Activated CD4-positive, alpha-beta T cell treated with anti-CD3 and anti-CD28 coated beads, Interleukin-2, amount 10 ng/mL, durations not matched to agents 24 days and 14 days (primary cell): Measurements from ENCODE around the gene BTNL9. TPM values are rescaled to one million over a fixed set of nuclear protein-coding genes. Genes with fewer than 3 reads are reported as not detected.
"Not testable (repeated sequence)": the region's sequence is repeated elsewhere in the genome, so short reads cannot be mapped to it uniquely, and the experiment has no call there.

Experiments
- DNase-seq: peaks from one replicate; pipeline ENCODE4 v3.0.0; 2022
- H3K27ac Mint-ChIP-seq: one replicate; pipeline ENCODE4 v1.8.0; 2022; ENCODE audit warnings: mild to moderate bottlenecking, mixed read lengths
- H3K27me3 Mint-ChIP-seq: one replicate; pipeline ENCODE4 v1.8.0; 2022; ENCODE audit warnings: mixed read lengths
- H3K36me3 Mint-ChIP-seq: one replicate; pipeline ENCODE4 v1.8.0; 2022; ENCODE audit warnings: low read depth, mild to moderate bottlenecking, mixed read lengths
- H3K4me1 Mint-ChIP-seq: one replicate; pipeline ENCODE4 v1.8.0; 2021; ENCODE audit warnings: mixed read lengths
- H3K4me3 Mint-ChIP-seq: one replicate; pipeline ENCODE4 v1.8.0; 2022; ENCODE audit warnings: mild to moderate bottlenecking, moderate library complexity, mixed read lengths
- H3K9me3 Mint-ChIP-seq: one replicate; pipeline ENCODE4 v1.8.0; 2021; ENCODE audit warnings: mixed read lengths
- intact Hi-C: fragments of 100-400 bp; cut with micrococcal nuclease; formaldehyde crosslinking; loops from one replicate; pipeline ENCODE4 v1.15.1; 2023
- total RNA-seq: library from RNA; stranded (reverse); gene quantifications from 2 replicates; pipeline ENCODE4 v1.2.3, GENCODE V29; 2022

BTNL9 gene
- 0.23 TPM in 1 of 2 replicates, not detected in the other for total RNA-seq

DNA sequence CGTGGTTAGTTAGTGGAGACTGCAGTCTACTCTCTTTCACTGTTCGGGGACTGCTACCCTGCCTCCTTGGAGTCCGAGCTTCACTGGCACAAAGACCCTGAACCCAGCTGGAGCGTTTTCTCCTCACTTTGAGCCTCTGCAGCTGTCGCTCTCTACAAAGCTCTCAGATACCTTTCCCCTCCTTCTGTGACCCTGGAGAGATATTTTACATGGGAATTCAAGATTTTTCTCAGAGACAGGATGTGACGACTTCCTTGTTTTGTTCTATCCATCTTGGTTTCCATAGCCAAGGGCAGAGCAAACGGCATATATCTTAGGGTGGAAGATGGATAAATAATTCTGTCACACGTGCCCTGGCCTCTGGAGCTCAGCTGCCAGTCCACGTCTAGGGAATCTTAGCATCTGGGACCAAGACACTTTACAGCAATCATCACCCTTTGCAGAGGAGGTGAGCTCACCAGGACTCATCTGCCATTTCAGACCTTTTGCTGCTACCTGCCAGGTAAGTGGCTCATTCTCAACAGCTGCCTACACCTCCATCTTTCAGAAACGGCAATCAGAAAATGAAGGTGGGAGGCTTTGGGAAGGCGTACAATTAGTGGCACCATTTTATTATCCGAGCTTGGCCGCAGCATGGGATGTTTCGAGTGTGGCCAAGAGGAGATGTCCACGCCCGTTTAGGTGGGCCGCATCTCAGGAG is at the start of gene BTNL9:
Gene BTNL9, plus strand, starts transcription at position 336 of the 700 bp plus-strand sequence. CDS start 5,224 bp downstream, outside the sequence.
- Mint-ChIP-seq H3K27me3 (peaks cover 17% of the 10 kb centered on the region), H3K27ac (no peak within 1 kb of the TSS), H3K9me3 (no peaks in the 10 kb centered on the region), H3K4me1 (no peaks in the 10 kb centered on the region), H3K4me3 (no peak within 1 kb of the TSS), H3K36me3 (no peaks in the 10 kb centered on the region)
- intact Hi-C loops: no loop called here
- DNase-seq: no peak

- Mint-ChIP-seq H3K4me3 (no peak overlapping the region), H3K27me3 (no peaks in the 10 kb centered on the region)
Measured at GRCh38 chr5:180990882-180991242, 49.2 kb upstream of the BTNL9 start.

GRCh38 chr5:181001947-181002346 is 38.1 kb upstream of the BTNL9 start:
- no peaks in the 10 kb centered on the region for H3K36me3 Mint-ChIP-seq
- no peak for DNase-seq
- intact Hi-C loops: no loop called here
- no peaks in the 10 kb centered on the region for H3K9me3 Mint-ChIP-seq
- no peak overlapping the region for H3K27ac Mint-ChIP-seq
- no peaks in the 10 kb centered on the region for H3K27me3 Mint-ChIP-seq
- no peak overlapping the region for H3K4me3 Mint-ChIP-seq
- H3K4me1 Mint-ChIP-seq: no peaks in the 10 kb centered on the region

More at GRCh38 chr5:180990882-180991242, 49.2 kb upstream of the BTNL9 start:
- DNase-seq: no peak
- Mint-ChIP-seq H3K9me3 (no peaks in the 10 kb centered on the region), H3K4me1 (no peaks in the 10 kb centered on the region), H3K36me3 (no peaks in the 10 kb centered on the region), H3K27ac (no peak overlapping the region)
- intact Hi-C loops: no loop called here

DNA sequence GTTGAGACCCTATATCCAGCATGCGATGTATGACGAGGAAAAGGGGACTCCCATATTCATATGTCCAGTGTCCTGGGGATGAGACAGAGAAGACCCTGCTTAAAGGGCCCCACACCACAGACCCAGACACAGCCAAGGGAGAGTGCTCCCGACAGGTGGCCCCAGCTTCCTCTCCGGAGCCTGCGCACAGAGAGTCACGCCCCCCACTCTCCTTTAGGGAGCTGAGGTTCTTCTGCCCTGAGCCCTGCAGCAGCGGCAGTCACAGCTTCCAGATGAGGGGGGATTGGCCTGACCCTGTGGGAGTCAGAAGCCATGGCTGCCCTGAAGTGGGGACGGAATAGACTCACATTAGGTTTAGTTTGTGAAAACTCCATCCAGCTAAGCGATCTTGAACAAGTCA is 34.3 kb upstream of the BTNL9 start:
- H3K4me3 Mint-ChIP-seq: no peak overlapping the region
- no peak for DNase-seq
- intact Hi-C loops: loop anchor here (1.0 kb wide), 1 partner anchor 58 kb away; no protein-coding TSS in a partner anchor
- no peaks in the 10 kb centered on the region for H3K9me3 Mint-ChIP-seq
- H3K4me1 Mint-ChIP-seq: no peaks in the 10 kb centered on the region
- no peaks in the 10 kb centered on the region for H3K27me3 Mint-ChIP-seq
- H3K36me3 Mint-ChIP-seq: no peaks in the 10 kb centered on the region
- H3K27ac Mint-ChIP-seq: no peak overlapping the region

DNA sequence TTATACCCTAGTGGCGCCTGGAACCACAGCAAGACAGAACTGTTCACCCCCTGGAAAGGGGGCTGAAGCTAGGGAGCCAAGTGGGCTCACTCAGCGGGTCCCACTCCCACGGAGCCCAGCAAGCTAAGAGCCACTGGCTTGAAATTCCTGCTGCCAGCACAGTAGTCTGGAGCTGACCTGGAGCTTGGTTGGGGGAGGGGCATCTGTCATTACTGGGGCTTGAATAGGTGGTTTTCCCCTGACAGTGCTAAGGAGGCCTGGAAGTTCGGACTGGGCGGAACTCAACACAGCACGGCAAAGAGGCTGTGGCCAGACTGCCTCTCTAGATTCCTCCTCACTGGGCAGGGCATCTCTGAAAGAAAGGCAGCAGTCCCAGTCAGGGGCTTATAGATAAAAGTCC is 31.9 kb upstream of the BTNL9 start:
- no peak for DNase-seq
- Mint-ChIP-seq H3K27me3 (peaks cover 2% of the 10 kb centered on the region), H3K36me3 (no peaks in the 10 kb centered on the region), H3K4me1 (no peaks in the 10 kb centered on the region), H3K4me3 (no peak overlapping the region), H3K27ac (no peak overlapping the region), H3K9me3 (no peaks in the 10 kb centered on the region)
- intact Hi-C loops: no loop called here

DNA sequence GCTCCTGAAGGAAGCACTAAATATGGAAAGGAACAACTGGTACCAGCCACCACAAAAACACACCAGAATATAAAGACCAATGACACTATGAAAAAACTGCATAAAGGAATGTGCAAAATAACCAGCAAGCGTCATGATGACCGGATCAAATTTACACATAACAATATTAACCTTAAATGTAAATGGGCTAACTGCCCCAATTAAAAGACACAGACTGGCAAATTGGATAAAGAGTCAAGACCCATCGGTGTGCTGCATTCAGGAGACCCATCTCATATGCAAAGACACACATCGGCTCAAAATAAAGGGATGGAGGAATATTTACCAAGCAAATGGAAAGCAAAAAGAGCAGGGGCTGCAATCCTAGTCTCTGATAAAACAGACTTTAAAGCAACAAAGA is 30.0 kb upstream of the BTNL9 start:
- intact Hi-C loops, H3K9me3 Mint-ChIP-seq, H3K27ac Mint-ChIP-seq, H3K4me3 Mint-ChIP-seq, H3K4me1 Mint-ChIP-seq, H3K27me3 Mint-ChIP-seq, H3K36me3 Mint-ChIP-seq, DNase-seq: not testable (repeated sequence)

DNA sequence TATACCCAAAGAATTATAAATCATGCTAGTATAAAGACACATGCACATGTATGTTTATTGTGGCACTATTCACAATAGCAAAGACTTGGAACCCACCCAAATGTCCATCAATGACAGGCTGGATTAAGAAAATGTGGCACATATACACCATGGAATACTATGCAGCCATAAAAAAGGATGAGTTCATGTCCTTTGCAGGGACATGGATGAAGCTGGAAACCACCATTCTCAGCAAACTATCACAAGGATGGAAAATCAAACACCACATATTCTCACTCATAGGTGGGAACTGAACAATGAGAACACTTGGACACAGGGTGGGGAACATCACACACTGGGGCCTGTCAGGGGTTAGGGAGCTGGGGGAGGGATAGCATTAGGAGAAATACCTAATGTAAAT is 25.4 kb upstream of the BTNL9 start:
- H3K4me3 Mint-ChIP-seq, intact Hi-C loops, H3K4me1 Mint-ChIP-seq, H3K27ac Mint-ChIP-seq, DNase-seq, H3K36me3 Mint-ChIP-seq, H3K27me3 Mint-ChIP-seq, H3K9me3 Mint-ChIP-seq: not testable (repeated sequence)

GRCh38 chr5:181017448-181017847 is 22.6 kb upstream of the BTNL9 start:
- H3K36me3 Mint-ChIP-seq, H3K4me1 Mint-ChIP-seq, H3K27me3 Mint-ChIP-seq, DNase-seq, H3K9me3 Mint-ChIP-seq, H3K4me3 Mint-ChIP-seq, intact Hi-C loops, H3K27ac Mint-ChIP-seq: not testable (repeated sequence)

DNA sequence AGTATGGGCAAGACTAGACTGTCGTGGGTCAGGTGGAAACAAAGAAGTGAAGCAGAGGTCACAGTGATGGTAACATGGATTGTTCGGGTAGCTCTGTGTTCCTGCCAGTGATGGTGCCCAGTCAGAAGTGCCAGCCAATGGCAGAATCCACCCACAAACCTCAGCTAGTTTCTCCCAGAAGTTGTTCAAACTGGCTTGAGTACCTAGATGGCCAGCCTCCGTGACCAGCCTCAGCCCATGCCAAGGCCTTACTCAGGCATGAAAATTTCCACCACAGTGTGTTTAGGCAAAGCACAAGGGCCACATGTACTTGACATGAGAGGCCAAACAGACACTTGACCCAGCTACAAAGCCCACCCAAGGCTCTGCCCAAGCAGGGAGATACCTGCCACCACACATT is 19.4 kb upstream of the BTNL9 start:
- Mint-ChIP-seq H3K36me3 (no peaks in the 10 kb centered on the region), H3K4me1 (no peaks in the 10 kb centered on the region), H3K9me3 (peaks cover 10% of the 10 kb centered on the region), H3K27me3 (peaks cover 2% of the 10 kb centered on the region), H3K4me3 (no peak overlapping the region), H3K27ac (no peak overlapping the region)
- DNase-seq: no peak
- intact Hi-C loops: no loop called here

DNA sequence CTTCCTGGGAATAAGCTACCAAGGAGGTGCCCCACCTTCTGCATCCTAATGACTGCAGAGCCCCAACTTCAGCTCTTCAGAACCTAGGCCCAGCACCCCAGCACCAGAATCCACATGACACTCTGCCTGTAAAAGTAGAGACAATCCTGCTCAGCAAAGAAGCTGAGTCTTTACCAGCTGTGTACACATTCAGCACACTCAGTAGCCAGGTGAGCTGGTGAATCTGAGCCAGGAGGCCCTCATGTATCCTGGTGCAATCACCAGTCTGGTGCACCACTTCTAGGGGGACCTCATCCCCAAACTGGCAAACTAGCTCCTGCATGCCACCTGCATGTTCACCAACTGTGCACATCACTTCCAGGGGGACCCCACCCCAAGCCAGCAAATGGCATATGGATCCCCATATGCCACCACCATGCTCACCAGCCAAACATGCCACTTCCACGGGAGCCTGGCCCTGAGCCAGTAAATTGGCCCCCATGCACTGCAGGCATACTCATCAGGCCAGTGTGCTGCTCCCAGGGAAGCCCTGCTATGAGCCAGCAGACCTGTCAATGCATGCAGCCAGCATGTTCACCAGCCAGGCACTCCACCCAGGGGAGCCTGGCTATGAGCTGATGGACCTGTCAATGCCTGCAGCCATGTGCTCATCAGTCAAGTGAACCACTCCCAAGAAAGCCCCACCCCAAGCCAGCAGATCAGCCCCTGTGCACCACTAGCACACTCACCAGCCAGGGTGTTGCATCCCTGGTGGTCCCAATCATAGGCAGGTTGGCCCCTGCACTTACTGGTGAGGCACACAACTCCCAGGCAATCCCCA is 15.6 kb upstream of the BTNL9 start:
- Mint-ChIP-seq H3K9me3 (peaks cover 10% of the 10 kb centered on the region), H3K27me3 (peaks cover 5% of the 10 kb centered on the region), H3K4me1 (no peaks in the 10 kb centered on the region), H3K27ac (no peak overlapping the region), H3K4me3 (no peak overlapping the region), H3K36me3 (no peaks in the 10 kb centered on the region)
- intact Hi-C loops: no loop called here
- no peak for DNase-seq

GRCh38 chr5:181027452-181028031 is 12.5 kb upstream of the BTNL9 start:
- H3K4me1 Mint-ChIP-seq: no peaks in the 10 kb centered on the region
- peaks cover 9% of the 10 kb centered on the region for H3K27me3 Mint-ChIP-seq
- DNase-seq: no peak
- peaks cover 4% of the 10 kb centered on the region for H3K9me3 Mint-ChIP-seq
- no peak overlapping the region for H3K4me3 Mint-ChIP-seq
- intact Hi-C loops: no loop called here
- no peaks in the 10 kb centered on the region for H3K36me3 Mint-ChIP-seq
- no peak overlapping the region for H3K27ac Mint-ChIP-seq

GRCh38 chr5:181028032-181028819 is 11.8 kb upstream of the BTNL9 start:
- Mint-ChIP-seq H3K9me3 (peaks cover 4% of the 10 kb centered on the region), H3K27ac (no peak overlapping the region), H3K27me3 (peaks cover 9% of the 10 kb centered on the region), H3K36me3 (no peaks in the 10 kb centered on the region), H3K4me1 (no peaks in the 10 kb centered on the region), H3K4me3 (no peak overlapping the region)
- DNase-seq: no peak
- intact Hi-C loops: no loop called here

- H3K27me3 Mint-ChIP-seq: peaks cover 7% of the 10 kb centered on the region
- no peak for DNase-seq
- no peaks in the 10 kb centered on the region for H3K4me1 Mint-ChIP-seq
- H3K36me3 Mint-ChIP-seq: no peaks in the 10 kb centered on the region
- no peak overlapping the region for H3K27ac Mint-ChIP-seq
- intact Hi-C loops: no loop called here
- no peak overlapping the region for H3K4me3 Mint-ChIP-seq
- H3K9me3 Mint-ChIP-seq: peaks cover 4% of the 10 kb centered on the region
Measured at GRCh38 chr5:181031716-181032115, 8.3 kb upstream of the BTNL9 start.
